HG02642 (cell line): ENCODE results near the gene NOS1AP.

ENCODE experiments used
- ATAC-seq: cut with Tn5 transposase; IDR thresholded peaks from one replicate; pipeline ENCODE4 v1.9.1; 2021; ENCODE audit warnings: mild to moderate bottlenecking; ENCODE audit not compliant: unreplicated experiment, poor library complexity

NOS1AP gene

DNA sequence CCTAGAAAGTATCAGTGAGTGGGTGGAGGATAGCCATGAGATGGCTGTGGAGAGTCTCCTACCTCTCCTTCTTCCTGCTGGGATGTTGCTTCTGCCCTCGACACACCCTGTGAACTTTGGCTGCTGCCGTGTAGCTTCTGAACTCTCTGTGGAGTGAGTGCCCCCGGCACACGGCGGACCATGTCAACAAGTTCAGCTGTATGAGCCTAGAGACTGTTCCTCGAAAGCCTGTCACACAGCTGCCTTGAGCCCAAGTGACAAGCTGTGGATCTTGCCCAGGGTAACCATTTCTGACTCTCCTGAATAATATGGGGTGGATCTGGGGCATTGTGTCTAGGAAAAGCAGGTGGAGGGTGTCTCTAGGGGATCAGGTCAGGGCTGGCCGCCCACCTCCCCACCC is 143.2 kb downstream of the NOS1AP start:
- ATAC-seq, result no peak

DNA sequence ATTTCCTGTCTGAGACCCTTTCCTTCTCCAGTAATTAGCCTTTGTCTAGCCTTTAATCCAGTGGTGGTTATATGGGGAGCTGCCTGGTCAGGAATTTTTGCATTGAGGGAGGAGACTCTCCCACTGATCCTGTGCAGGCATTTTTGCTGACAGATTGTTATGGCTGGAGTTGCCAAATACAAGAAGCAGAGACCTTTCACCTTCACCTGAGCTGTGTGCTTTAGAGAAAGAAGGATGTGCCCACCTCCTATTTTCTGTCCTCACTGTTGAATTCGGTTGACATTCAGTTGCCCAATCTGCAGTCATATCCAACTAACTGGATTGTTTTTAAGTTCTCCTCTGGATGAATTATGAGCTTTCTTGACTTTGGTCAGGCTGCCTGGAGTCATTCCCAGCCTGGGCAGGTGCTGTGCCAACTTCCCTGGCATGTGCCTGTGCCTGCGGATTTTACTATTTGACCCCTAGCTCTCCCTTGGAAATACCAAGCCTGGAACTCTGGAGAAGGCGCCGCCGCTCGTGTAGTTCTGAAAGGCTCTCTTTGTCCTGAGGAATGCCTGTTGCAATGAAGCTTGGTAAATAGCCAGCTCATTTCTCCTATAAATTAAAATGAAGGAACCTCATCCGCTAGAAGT is 143.9 kb downstream of the NOS1AP start:
- no peak for ATAC-seq

DNA sequence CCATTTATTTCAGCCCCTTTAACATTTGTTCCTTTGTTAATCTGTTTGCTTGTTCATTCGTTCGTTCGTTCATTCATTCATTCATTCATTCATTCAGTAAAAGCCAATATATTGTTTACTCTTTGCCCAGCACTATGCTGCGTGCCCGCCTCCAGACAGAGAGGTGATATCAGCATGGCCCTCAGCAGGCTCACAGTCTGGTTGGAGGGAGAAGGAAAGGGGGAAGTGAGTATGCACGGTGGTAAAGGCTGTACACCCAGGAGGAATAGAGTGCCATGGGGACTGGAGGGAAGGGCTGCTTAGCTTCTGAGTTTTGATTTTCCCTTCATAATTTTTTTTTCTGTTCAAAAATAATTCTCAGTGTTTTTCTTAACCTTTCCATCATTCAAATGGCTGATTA is 144.7 kb downstream of the NOS1AP start:
- ATAC-seq, result no peak

DNA sequence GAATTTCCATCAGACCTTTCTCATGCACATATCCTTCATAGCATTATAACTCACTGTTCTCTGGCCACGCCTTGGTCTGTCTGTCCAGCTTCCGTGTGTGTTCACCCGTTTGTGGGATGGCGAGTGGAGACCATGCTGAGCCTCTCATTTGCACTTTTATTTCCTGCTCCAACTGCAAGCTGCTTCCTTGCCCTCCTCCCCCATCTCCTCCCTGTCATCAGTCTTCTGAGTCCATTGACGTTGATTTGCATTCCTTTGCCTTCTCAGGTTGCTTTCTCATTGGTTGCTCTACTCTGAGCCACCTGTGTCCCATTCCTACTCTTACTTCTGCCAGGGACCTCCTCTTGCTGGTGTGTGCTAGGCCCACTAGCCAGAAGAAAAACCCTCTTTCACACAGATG is 146.4 kb downstream of the NOS1AP start:
- ATAC-seq, result no peak

DNA sequence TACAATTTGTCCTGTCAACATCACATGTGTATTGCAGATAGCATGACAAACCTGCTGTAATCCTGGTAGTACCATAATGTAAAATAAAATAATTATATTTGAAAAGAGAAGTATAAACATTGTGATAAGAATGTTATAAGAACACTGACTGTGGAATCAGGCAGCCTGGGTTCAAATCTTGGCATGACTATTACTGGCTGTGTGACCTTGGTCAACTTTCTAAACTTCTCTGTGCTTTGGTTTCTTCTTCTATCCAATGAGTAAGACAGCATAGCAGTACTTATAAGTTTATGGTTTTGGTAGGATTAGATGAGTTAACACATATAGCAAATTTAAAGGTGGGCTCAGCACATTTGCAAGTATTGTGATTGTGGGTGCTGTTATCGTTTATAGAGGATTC is 147.1 kb downstream of the NOS1AP start:
- no peak for ATAC-seq

DNA sequence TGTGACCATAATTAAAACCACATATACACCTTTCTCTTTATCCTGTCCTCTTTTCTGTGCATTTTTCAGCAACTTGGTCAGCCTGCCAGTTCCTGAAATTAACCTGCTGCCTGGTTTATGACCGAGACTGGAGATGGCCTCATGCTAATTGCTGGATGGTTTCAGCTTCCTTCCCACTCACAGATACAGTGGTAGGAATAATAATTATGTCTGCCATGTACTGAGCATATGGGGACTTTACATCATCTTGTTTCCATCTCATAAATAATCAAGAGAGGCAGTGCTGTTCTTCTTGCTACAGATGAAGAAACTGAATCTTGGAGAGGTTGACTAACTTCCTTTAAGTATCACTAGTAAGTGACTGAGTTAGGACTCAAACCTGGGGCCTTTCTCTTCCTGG is 148.2 kb downstream of the NOS1AP start:
- ATAC-seq, result no peak

DNA sequence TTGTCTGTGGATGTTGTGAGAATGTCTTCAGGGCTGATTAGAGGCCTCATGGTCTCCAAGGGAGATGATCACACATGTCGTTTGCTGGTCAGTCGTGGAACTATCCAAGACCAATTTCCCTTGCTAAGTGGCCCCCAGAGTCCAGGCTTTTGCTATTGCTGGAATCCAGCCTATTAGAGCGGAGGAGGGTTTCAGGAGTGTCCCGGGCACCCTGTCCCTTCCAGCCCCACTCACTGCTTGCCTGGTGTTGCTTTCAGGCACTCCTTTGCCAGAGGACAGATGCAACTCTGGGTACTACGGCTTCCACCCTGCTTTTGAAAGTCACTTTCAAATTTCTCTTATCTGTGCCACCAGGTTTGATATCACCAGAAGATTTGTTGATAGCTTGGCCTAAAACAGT is 149.1 kb downstream of the NOS1AP start:
- ATAC-seq, result no peak

DNA sequence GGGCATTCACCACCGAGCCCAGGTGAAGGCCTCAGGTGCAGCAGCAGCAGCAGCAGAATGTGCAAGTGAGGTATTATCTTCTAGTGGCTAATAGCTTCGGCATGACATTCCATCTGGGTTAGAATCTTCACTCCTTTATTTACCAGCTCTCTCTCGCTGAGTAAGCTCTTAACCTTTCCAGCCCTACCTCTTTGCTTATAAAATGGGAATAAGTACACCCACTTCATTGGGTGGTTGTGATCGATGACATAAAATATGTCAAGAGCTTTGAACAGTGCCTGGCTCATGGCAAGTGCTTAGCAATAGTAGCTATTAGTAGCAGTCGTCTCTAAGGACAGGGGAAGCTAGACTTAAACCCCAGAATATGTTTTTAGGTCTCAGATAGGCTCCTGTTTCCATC is 149.5 kb downstream of the NOS1AP start:
- no peak for ATAC-seq

DNA sequence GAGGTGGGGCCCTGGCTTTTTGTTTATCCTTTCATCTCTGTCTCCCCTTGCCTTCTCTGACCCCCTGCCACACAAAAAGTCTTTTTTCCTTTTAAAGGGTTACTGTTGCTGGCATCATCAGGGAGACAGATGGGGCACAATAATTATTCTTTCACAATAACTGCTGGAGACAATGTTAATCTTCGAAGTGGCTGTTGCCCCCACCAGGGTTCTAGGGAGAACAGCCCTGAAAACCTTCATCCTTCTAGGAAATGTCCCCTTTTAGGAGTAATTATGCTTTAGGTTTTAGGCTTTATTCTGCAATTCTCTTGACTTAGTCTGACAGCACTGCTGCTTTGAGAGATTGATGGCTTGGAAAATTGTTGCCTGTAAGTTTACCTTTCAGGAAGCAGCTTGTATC is 150.0 kb downstream of the NOS1AP start:
- ATAC-seq, result no peak

DNA sequence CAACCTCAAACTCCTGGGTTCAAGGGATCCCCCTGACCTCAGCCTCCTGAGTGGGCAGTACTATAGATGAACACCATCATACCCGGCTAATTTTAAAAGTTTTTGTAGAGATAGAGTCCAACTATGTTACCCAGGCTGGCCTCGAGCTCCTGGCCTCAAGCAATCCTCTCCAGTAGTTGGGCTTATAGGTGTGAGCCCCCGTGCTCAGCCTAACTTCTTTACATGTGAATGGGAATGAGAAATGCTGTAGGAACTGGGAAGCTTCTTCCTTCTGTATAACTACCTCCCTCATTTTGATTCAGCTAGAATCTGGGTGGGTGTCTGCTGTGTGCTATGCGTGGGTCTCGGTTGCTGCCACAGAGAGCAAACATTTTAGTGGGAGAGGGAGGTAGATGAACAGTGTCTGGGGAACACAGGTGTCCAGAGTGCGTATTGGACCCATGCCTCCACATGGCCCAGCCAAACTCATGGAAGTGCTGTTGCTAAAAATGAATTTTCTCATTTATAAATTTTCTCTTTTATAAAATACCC is 150.6 kb downstream of the NOS1AP start:
- no peak for ATAC-seq

DNA sequence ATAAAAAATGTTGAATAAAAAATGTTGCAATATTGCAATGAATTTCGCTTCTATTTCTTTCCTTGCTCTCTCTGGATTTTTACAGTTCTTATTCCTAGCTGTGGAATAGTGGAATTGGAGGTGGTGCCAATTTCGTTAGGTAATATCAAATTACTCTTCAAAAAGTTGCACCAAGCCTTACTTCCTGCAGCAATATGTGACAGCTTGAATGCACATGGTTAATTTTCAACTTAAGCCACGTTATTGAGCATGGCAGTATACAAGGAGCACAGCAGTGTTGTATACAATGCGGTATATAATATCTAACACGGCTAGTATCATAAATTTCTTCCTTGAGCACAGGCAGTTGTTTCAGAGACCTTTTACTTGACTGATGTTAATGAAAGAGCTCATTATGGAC is 152.5 kb downstream of the NOS1AP start:
- ATAC-seq, result no peak

DNA sequence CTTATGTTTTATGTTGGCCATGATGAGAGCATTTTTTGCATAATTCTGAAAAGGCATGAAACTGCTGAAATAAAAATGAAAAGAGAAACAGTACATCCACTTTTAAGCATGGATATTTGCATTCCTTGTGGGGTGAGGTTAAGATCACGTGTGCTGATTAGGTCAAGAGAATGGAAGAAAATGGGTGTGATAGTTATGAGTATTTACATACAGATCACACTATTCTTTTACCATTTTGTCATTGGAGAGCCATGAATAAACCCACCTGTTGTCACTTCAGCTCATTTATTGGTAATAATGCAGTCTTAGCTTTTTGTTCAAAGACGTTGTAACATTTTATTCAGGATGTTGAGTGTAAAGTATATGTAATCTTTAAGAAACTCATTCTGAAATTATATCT is 153.2 kb downstream of the NOS1AP start:
- ATAC-seq, result no peak

DNA sequence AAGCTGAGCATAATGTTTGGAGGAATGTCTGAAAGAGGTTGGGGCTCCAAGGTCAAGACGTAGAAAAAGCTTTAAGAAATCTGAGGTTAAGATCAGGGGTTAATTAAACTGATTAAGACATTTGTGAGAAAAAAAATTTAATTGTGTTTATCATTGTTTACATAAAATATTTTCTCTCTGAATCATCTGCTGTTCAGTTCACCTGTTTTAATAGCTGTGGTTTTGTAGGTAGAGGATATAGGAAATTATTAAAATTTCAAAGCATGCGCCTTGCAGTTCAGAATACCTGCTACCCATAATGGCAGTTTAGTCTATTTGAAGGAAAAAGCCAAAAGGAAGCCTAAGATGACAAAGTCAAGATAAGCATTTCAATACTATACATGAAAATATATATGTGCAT is 154.0 kb downstream of the NOS1AP start:
- ATAC-seq, result no peak

DNA sequence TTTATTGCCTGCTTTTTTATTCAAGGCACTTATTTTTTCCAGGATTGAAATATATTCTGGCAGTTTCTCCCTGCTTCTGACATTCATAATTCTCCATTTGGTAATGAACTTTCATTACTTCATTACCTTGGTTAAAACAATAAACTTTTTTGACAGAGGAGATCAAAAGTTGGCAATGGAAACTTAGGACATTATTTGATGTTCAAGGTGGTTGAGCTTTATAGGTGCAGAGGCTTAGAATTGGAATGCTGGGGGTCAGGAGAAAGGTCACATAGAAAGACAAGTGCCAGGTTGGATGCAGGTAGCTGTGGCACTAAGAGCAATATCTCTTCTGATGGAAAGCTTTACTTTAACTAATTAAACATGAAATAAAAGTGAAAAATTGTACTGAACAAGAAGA is 154.8 kb downstream of the NOS1AP start:
- ATAC-seq, result no peak

DNA sequence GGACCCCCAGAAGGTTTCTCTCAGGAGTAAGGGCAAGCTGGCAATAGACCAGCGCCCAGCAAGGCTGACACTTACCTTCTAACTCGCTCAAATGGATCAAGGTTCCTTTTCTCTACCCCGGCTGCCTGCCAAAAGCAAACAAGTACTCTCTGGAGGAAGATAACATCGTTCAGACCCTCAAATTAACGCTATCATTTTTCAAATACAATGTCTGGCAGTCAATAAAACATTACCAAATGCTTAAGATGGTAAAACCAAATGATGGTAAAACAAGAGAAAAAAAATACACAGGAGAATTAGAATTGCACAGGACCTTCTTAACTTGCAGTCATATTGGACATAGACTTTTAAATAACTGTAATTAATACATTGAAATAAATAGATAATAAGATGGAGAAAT is 159.1 kb downstream of the NOS1AP start:
- ATAC-seq, result no peak

DNA sequence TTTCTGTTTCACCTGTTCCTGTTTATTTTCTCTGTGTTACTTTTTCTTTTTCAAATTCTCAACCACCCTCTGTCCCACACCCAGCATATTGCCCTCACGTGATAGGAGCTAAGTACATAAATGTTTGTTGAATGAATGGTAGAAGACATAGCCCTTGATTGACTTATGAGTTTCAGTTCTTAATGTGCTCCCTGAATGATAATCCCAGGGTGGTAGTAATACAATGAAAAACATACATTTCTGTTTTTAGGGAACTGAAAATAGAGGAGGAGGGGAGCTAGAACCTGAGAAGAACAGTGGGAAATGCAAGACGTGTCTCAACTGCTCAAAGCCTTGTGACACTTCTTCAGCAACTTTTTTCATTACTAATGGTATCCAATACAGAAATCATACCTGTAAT is 160.1 kb downstream of the NOS1AP start:
- no peak for ATAC-seq

DNA sequence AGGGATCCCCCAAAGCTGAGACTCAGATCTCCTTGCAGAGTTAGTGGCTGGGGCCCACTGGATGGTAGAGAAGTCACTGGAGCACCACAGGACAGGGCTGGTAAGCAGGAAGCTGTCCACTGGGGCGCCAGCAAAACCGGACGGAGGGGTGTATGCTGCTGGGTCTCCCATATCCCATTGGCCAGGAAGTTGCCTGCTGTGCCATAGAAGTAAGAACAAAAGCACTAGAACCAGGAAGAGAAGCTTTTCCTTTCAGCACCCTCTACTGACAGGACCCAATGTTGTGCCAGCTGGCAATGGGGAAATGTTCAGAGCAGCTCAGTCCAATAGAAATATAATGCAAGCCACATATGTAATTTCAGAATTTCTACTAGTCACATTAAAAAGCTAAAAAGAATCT is 160.6 kb downstream of the NOS1AP start:
- ATAC-seq, result no peak

DNA sequence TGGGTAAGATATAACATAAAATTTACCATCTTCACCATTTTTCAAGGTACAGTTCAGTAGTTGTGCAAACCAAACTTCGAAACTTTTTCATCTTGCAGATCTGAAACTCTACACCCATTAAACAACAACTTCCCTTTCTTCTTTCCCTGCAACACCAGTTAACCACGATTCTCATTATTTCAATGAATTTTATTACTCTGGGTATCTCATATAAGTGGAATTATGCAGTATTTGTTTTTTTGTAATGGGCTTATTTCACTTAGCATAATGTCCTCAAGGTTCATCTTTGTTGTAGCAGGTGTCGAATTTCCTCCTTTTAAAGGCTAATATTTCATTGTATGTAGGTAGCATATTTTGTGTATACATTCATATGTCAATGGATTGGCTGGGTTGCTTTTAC is 161.0 kb downstream of the NOS1AP start:
- ATAC-seq, result no peak

DNA sequence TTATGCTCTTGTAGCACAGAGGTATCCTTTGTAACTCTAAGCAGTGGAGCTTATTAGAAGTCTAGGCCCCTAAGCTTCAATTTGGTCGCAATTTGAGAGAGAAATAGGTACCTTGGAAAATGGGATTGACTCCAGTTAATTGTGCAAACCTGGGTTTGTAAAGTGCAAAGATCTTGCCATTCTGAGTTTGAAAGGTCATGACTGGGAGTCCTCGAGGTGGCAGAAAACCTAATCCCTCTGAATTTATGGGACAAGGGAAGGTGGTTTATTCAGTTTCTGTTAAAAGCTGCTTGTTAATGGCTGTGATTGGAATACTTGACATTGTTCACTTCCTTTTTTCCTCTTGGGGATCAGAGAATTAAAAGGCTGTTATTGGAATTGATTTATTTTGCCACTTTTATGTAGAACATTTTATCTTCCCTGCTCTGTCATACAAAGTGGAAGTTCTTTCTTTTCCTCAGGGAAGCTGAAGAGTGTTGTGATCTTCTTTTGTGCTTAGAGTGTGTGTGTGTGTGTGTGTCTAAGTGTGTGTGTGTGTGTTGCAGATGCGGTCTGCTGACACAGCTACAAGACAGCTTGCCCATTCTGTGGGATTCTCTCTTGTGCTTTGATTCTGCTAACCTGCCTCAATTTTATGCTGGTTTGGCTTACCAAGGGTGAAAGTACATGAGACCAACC is 162.7 kb downstream of the NOS1AP start:
- ATAC-seq, result no peak

DNA sequence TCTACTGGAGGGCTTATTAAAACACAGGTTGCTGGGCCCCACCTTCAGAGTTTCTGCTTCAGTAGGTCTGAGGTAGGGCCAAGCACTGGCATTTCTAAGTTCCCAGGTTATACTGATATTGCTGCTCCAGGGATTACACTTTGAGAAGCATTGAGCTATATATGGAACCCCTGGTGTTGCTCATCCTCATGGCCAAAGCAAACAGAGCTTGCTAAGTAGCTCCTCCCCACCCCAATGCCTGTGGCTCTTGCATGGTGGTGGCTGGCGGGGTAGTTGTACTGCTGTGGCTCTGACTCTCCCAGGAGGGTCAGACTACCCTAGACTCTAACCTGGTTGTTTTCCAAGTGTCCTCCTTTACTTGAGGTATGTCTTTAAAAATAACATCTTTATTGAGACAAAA is 163.6 kb downstream of the NOS1AP start:
- ATAC-seq, result no peak

DNA sequence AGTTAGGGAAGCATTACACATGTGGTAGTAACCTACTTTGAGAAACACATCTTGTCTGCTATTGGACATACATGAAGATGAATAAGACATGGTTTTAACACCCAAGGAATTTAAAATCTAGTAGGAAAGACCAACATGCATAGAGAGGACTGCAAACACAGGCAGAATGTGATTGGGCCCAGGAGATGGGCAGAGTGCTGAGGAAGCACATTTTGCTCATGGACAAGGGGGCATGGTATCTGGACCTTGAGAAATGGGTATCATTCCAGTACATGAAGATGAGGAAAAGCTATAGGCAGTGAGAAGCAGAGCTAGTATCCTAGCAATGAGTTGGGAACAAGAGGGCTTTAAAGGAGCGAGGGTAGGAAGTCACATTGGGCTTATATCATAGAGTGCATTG is 164.4 kb downstream of the NOS1AP start:
- ATAC-seq, result no peak

DNA sequence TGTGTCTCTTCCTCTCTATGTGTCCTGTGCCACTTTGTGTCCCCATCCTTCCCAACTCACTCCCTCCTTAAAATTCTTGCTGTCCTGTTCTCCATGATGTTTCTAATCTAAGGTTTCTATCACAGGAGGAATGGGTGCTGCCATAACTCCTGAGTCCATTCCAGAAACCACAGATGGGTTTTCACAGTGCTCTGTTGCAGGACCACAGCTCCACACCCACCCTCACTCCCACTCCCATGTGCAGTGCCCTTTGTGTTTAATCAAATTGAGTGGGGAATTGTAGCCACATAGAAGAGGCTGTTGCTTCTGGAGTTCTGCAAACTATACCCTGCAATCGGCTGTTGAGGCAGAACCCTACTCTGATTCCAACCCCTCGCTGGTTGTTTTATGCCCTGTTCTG is 165.1 kb downstream of the NOS1AP start:
- no peak for ATAC-seq
